GM21360 (cell line): ENCODE data around the gene BRMS1.

Experiments used
- ATAC-seq: cut with Tn5 transposase; IDR thresholded peaks from one replicate; pipeline ENCODE4 v1.9.1; 2021; ENCODE audit warnings: mild to moderate bottlenecking, moderate library complexity; ENCODE audit not compliant: unreplicated experiment

BRMS1 gene

GRCh38 chr11:66338276-66339161 is 6.4 kb downstream of the BRMS1 start:
- no peak for ATAC-seq

GRCh38 chr11:66337103-66337899 is 7.6 kb downstream of the BRMS1 start:
- ATAC-seq = no peak

- ATAC-seq = no peak
These were observed 8.4 kb downstream of the BRMS1 start, which contains the start of gene RIN1 for GRCh38 chr11:66336234-66337102. RIN1 (minus strand) TSS chr11:66336434; CDS start chr11:66336402, 32 bp downstream.

- no peak for ATAC-seq
These were observed 9.2 kb downstream of the BRMS1 start for GRCh38 chr11:66335531-66336233.

GRCh38 chr11:66334605-66335442 is 10.1 kb downstream of the BRMS1 start:
- no peak for ATAC-seq

GRCh38 chr11:66333896-66334604 is 10.9 kb downstream of the BRMS1 start:
- no peak for ATAC-seq

- no peak for ATAC-seq
These were observed 11.6 kb downstream of the BRMS1 start for GRCh38 chr11:66333220-66333877.

GRCh38 chr11:66332371-66333219 is 12.3 kb downstream of the BRMS1 start:
- ATAC-seq = no peak

- ATAC-seq = no peak
These were observed 13.1 kb downstream of the BRMS1 start for GRCh38 chr11:66331542-66332370.

GRCh38 chr11:66330931-66331330 is 14.0 kb downstream of the BRMS1 start:
- no peak for ATAC-seq

GRCh38 chr11:66329165-66329673 is 15.7 kb downstream of the BRMS1 start:
- no peak for ATAC-seq

GRCh38 chr11:66328302-66329144 is 16.4 kb downstream of the BRMS1 start:
- ATAC-seq = peak; percentile 47

GRCh38 chr11:66328031-66328301 is 16.9 kb downstream of the BRMS1 start:
- ATAC-seq = peak; percentile 8

GRCh38 chr11:66327171-66328030 is 17.5 kb downstream of the BRMS1 start:
- ATAC-seq = no peak
